ENCODE measurements around the gene RAB31.
"Not testable (repeated sequence)": the region's sequence is repeated elsewhere in the genome, so short reads cannot be mapped to it uniquely, and the experiment has no call there.

GRCh38 chr18:9770111-9770510 lies 62.0 kb downstream of the RAB31 start:
- TF ChIP-seq POLR2A (IDR thresholded peaks at IDR 0.05); CTCF (IDR thresholded peaks at IDR 0.05); POLR2AphosphoS5 (IDR thresholded peaks at IDR 0.05; ENCODE audit: insufficient read depth in 1 of 2, low read depth in 1 of 2): not testable (repeated sequence)
